Measurements from ENCODE around the gene GPC5.

Gene GPC5

DNA sequence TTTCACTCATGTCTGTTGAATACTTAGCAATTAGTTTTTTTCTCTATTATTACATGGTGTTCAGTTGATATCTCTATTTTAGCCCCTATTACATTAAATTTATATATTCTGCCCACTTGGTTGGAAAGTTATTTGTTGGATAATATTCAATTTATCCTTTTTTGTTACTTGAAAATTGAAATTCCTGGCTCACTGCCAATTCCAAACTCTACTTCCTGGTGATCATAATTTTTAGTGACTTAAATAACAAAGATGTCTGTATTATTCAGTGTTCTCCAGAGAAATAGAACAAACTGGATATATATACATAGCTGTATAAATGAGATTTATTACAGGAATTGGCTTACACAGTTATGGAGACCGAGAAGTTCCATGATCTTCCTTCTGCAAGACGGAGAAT lies 93.6 kb downstream of the GPC5 start:
- TF ChIP-seq POLR2AphosphoS5 (IDR thresholded peaks at IDR 0.05; ENCODE audit: low read depth, low read length) (no peak), SIN3A (IDR thresholded peaks at IDR 0.05; ENCODE audit: borderline replicate concordance, insufficient read depth, low read length) (no peak), FOXP2 (optimal IDR thresholded peaks at IDR 0.05; ENCODE audit: borderline replicate concordance, extremely low read depth, extremely low read length, insufficient read depth) (no peak)
- TF ChIP-seq, protein P1, sequence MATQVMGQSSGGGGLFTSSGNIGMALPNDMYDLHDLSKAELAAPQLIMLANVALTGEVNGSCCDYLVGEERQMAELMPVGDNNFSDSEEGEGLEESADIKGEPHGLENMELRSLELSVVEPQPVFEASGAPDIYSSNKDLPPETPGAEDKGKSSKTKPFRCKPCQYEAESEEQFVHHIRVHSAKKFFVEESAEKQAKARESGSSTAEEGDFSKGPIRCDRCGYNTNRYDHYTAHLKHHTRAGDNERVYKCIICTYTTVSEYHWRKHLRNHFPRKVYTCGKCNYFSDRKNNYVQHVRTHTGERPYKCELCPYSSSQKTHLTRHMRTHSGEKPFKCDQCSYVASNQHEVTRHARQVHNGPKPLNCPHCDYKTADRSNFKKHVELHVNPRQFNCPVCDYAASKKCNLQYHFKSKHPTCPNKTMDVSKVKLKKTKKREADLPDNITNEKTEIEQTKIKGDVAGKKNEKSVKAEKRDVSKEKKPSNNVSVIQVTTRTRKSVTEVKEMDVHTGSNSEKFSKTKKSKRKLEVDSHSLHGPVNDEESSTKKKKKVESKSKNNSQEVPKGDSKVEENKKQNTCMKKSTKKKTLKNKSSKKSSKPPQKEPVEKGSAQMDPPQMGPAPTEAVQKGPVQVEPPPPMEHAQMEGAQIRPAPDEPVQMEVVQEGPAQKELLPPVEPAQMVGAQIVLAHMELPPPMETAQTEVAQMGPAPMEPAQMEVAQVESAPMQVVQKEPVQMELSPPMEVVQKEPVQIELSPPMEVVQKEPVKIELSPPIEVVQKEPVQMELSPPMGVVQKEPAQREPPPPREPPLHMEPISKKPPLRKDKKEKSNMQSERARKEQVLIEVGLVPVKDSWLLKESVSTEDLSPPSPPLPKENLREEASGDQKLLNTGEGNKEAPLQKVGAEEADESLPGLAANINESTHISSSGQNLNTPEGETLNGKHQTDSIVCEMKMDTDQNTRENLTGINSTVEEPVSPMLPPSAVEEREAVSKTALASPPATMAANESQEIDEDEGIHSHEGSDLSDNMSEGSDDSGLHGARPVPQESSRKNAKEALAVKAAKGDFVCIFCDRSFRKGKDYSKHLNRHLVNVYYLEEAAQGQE (IDR thresholded peaks at IDR 0.05; ENCODE audit: insufficient read depth in 1 of 2, low read depth in 2 of 2, low read length in 2 of 2) = no peak

- TF ChIP-seq TAF1 (IDR thresholded peaks at IDR 0.05; ENCODE audit: borderline replicate concordance, insufficient read depth, low read length) (no peak), FOXP2 (optimal IDR thresholded peaks at IDR 0.05; ENCODE audit: borderline replicate concordance, extremely low read depth, extremely low read length, insufficient read depth) (no peak), POLR2AphosphoS5 (IDR thresholded peaks at IDR 0.05; ENCODE audit: low read depth, low read length) (no peak), SIN3A (IDR thresholded peaks at IDR 0.05; ENCODE audit: borderline replicate concordance, insufficient read depth, low read length) (no peak)
- TF ChIP-seq, protein P1 (IDR thresholded peaks at IDR 0.05; ENCODE audit: insufficient read depth in 1 of 2, low read depth in 2 of 2, low read length in 2 of 2) = no peak
Observed at GRCh38 chr13:91493442-91493841, 95.0 kb downstream of the GPC5 start.

DNA sequence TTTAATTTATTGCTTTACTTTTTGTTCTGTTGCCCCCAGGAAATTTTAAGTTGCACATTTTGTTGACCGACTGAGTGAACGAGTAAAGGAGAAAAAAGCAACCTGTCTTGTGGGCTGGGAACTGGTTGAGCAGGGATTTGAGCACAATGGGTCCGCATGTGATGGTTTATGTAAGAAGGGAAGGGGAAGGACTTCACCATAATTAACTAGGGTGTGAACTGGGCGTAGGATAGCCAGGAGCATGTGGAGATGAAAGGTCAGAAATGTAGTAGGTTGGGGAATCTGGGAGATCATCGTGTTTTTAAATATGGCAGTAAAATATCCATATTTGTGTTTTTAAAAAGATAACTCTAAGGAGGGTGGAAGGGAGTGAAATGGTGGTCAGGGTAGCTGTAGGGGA lies 99.9 kb downstream of the GPC5 start:
- TF ChIP-seq, protein P1 (IDR thresholded peaks at IDR 0.05; ENCODE audit: insufficient read depth in 1 of 2, low read depth in 2 of 2, low read length in 2 of 2) = no peak
- no peak for TF ChIP-seq POLR2AphosphoS5 (IDR thresholded peaks at IDR 0.05; ENCODE audit: low read depth, low read length)
- TF ChIP-seq SIN3A (IDR thresholded peaks at IDR 0.05; ENCODE audit: borderline replicate concordance, insufficient read depth, low read length) = no peak
- TF ChIP-seq FOXP2 (optimal IDR thresholded peaks at IDR 0.05; ENCODE audit: borderline replicate concordance, extremely low read depth, extremely low read length, insufficient read depth) = no peak
- TF ChIP-seq TAF1 (IDR thresholded peaks at IDR 0.05; ENCODE audit: borderline replicate concordance, insufficient read depth, low read length) = no peak

DNA sequence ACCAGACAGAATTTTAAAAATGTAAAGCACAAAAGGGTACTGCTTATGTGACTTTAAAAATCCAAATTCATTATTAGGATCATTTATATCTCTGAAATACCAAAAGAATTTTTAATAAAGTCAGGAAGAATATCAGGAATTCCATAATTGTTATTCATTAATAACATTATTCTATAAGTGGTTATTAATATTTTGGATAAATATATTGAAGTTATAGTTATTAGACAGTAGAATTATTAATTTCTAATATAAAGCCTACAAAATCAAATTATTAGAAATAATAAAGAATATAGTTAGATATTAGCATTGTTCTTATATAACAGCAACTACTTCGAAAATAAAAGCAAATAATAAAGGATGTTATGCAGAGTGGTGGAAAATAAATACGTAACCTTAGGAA lies 105.8 kb downstream of the GPC5 start:
- TF ChIP-seq TAF1 (IDR thresholded peaks at IDR 0.05; ENCODE audit: borderline replicate concordance, insufficient read depth, low read length) = no peak
- TF ChIP-seq POLR2AphosphoS5 (IDR thresholded peaks at IDR 0.05; ENCODE audit: low read depth, low read length) = no peak
- TF ChIP-seq FOXP2 (optimal IDR thresholded peaks at IDR 0.05; ENCODE audit: borderline replicate concordance, extremely low read depth, extremely low read length, insufficient read depth) = no peak
- TF ChIP-seq, protein P1 (IDR thresholded peaks at IDR 0.05; ENCODE audit: insufficient read depth in 1 of 2, low read depth in 2 of 2, low read length in 2 of 2) = no peak
- TF ChIP-seq SIN3A (IDR thresholded peaks at IDR 0.05; ENCODE audit: borderline replicate concordance, insufficient read depth, low read length) = no peak

GRCh38 chr13:91506759-91507158 lies 108.3 kb downstream of the GPC5 start:
- TF ChIP-seq SIN3A (IDR thresholded peaks at IDR 0.05; ENCODE audit: borderline replicate concordance, insufficient read depth, low read length) (no peak), FOXP2 (optimal IDR thresholded peaks at IDR 0.05; ENCODE audit: borderline replicate concordance, extremely low read depth, extremely low read length, insufficient read depth) (no peak), POLR2AphosphoS5 (IDR thresholded peaks at IDR 0.05; ENCODE audit: low read depth, low read length) (no peak), TAF1 (IDR thresholded peaks at IDR 0.05; ENCODE audit: borderline replicate concordance, insufficient read depth, low read length) (no peak)
- TF ChIP-seq, protein P1 (IDR thresholded peaks at IDR 0.05; ENCODE audit: insufficient read depth in 1 of 2, low read depth in 2 of 2, low read length in 2 of 2) = no peak

All from PFSK-1 (cell line).